HG03342 (cell line): Measurements from ENCODE around the gene ST6GALNAC3.

Experiments used
- ATAC-seq: cut with Tn5 transposase; IDR thresholded peaks from one replicate; pipeline ENCODE4 v1.9.1; 2021; ENCODE audit warnings: mild to moderate bottlenecking, moderate library complexity; ENCODE audit not compliant: unreplicated experiment

Gene ST6GALNAC3

GRCh38 chr1:76140227-76140626 is 65.7 kb downstream of the ST6GALNAC3 start:
- ATAC-seq: no peak

GRCh38 chr1:76141929-76142328 is 67.4 kb downstream of the ST6GALNAC3 start:
- ATAC-seq: no peak

GRCh38 chr1:76142771-76143540 is 68.4 kb downstream of the ST6GALNAC3 start:
- no peak for ATAC-seq

GRCh38 chr1:76144247-76144646 is 69.7 kb downstream of the ST6GALNAC3 start:
- no peak for ATAC-seq

- no peak for ATAC-seq
Measured at GRCh38 chr1:76145332-76145731, 70.8 kb downstream of the ST6GALNAC3 start.

GRCh38 chr1:76146184-76146583 is 71.6 kb downstream of the ST6GALNAC3 start:
- no peak for ATAC-seq

- ATAC-seq: no peak
Measured at GRCh38 chr1:76147917-76148316, 73.4 kb downstream of the ST6GALNAC3 start.

GRCh38 chr1:76148460-76148859 is 73.9 kb downstream of the ST6GALNAC3 start:
- no peak for ATAC-seq

GRCh38 chr1:76153841-76154205 is 79.3 kb downstream of the ST6GALNAC3 start:
- ATAC-seq: no peak

GRCh38 chr1:76154206-76154956 is 79.8 kb downstream of the ST6GALNAC3 start:
- peak; percentile 97 for ATAC-seq

GRCh38 chr1:76156987-76157386 is 82.4 kb downstream of the ST6GALNAC3 start:
- no peak for ATAC-seq

GRCh38 chr1:76158126-76158525 is 83.6 kb downstream of the ST6GALNAC3 start:
- ATAC-seq: no peak

- no peak for ATAC-seq
Measured at GRCh38 chr1:76160225-76160624, 85.7 kb downstream of the ST6GALNAC3 start.

- ATAC-seq: no peak
Measured at GRCh38 chr1:76161451-76161850, 86.9 kb downstream of the ST6GALNAC3 start.

- no peak for ATAC-seq
Measured at GRCh38 chr1:76162254-76162653, 87.7 kb downstream of the ST6GALNAC3 start.

- ATAC-seq: no peak
Measured at GRCh38 chr1:76164165-76164564, 89.6 kb downstream of the ST6GALNAC3 start.

GRCh38 chr1:76170084-76170483 is 95.5 kb downstream of the ST6GALNAC3 start:
- ATAC-seq: no peak

GRCh38 chr1:76170513-76170912 is 96.0 kb downstream of the ST6GALNAC3 start:
- no peak for ATAC-seq

GRCh38 chr1:76176000-76176399 is 101.5 kb downstream of the ST6GALNAC3 start:
- ATAC-seq: no peak

- ATAC-seq: no peak
Measured at GRCh38 chr1:76177615-76178014, 103.1 kb downstream of the ST6GALNAC3 start.

GRCh38 chr1:76179219-76179698 is 104.7 kb downstream of the ST6GALNAC3 start:
- no peak for ATAC-seq

- ATAC-seq: no peak
Measured at GRCh38 chr1:76185207-76185606, 110.7 kb downstream of the ST6GALNAC3 start.
